Body of pancreas (tissue), 4 donors: Measurements from ENCODE around the gene SLC5A9.

Experiments used
- CTCF ChIP-seq, 7 experiments: fragments of 450-650 bp in 4 of 7; fragments of 200-600 bp in 3 of 7; sonication (generic) in 3 of 7; IDR thresholded peaks; one replicate each; pipeline ENCODE4 v1.5.1; 2016 to 2019; ENCODE audit warnings: antibody characterized with exemption in 7 of 7
- POLR2A ChIP-seq, 3 donors: fragments of 450-650 bp; IDR thresholded peaks; one replicate each; pipeline ENCODE4 v1.6.1; 2016; ENCODE audit warnings: antibody characterized with exemption in 3 of 3, mild to moderate bottlenecking in 2 of 3

GRCh38 chr1:48203287-48203900, 19.1 kb upstream of the SLC5A9 start:
- TF ChIP-seq POLR2A (IDR thresholded peaks at IDR 0.05) (no peak), CTCF (IDR thresholded peaks at IDR 0.05) (peak; percentile 33 to 65 (median 59))
